ENCODE measurements around the gene GCNT4.
A peak's percentile ranks its signal among the peaks of the same experiment; 100 is the strongest.

The GCNT4 gene

DNA sequence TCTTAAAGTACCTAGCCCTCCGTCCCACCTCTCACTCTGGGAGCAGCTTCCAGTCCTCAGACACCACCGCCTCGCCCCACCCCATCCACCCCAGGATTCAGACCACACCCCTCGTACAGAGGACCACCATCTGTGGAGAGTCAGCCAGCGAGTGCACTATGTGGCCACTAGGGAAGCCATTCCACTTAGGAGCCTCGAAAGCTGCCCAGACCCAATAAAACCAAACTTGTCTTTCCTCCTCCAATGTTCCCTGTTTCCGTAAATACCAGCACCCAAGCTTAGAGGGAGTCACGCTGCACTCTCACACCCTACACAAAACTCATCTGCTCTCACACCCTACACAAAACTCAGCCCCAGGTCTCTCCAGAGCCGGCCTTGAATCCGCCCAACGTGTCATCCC lies 1.9 kb downstream of the GCNT4 start:
- DNase-seq: peak in 3 of 4 experiments; percentile 9 to 35 (median 14)

DNA sequence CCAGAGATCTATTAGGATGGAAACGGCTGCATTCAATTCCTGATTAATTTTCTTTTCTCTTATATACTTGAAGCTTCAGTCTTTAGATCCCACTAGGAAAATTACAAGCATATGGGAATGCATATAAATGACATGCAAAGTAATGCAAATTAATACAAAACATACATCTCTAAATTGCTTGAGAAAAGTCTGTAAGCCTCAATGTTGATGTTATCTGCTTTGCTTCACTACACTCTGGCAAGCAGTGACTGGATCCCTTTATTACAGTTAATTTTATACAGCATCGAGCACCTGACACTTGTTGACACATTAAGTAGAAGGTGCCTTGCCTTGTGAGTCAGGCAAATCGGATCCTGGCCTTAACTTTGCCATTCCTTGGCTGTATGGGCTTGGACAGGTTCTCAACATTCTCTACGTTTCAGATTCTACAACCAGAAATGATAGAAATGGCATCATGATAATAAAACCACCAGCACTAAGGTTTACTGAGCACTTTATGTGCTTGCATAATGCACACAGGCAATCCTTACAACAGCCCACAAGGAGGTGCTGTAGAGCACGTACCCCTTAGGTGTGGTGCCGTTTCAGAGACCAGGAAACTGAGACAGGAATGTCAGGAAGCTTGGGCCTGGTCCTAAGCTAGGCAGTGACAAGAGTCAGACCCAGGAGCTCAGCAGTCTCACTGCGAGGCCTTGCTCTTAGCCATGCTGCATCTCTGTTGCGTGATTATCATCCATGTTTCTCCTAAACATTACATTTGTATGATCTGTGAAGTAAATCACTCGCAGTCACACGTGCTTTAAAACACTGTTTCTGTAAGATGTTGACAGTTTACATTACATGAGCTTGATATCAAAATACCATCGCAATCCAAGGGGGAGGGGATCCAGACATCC lies 2.7 kb downstream of the GCNT4 start:
- DNase-seq: peak; percentile 69 to 82 (median 79)

DNA sequence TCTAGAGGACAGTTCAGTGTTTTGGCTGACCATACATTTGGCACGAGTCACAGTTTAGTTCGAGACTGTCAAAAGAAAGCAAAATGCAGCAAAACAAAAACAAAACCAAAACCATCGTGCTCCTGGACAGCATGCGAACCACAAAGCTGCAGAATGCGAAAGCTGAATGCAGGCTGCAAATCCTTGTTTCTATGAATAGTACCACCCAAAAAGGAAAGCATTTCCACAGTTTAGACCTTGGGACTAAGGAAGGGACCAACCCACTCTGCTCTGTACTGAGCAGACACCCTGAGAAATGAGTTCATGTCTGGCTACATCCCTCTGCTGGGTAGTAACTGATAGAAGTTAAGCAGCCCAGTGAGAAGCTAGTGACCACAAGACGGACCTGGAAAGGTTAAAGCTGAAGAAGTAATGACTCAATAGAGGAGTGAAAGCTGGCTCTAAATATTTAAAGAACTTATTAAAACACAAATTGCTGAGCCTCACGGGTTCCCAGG lies 3.9 kb downstream of the GCNT4 start:
- DNase-seq: no peak

DNA sequence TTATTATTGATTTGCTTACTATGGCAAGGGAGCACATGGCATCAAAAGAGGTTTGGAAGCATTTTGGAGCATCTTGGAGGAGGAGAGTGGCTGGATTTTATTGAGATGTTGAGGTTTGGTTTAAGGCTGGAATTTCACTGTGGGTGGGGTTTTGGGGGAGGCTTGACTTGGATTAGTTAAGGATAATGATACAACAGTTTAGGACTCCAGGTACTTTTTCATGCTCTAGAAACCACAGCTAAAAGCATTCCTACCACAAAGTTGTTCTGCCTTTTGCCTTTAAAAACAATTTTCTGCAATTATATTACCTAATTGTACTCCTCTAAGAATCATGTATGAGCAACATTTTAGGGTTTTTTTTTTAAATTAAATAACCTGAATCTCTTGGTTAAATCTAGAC lies 5.0 kb downstream of the GCNT4 start:
- no peak for DNase-seq

DNA sequence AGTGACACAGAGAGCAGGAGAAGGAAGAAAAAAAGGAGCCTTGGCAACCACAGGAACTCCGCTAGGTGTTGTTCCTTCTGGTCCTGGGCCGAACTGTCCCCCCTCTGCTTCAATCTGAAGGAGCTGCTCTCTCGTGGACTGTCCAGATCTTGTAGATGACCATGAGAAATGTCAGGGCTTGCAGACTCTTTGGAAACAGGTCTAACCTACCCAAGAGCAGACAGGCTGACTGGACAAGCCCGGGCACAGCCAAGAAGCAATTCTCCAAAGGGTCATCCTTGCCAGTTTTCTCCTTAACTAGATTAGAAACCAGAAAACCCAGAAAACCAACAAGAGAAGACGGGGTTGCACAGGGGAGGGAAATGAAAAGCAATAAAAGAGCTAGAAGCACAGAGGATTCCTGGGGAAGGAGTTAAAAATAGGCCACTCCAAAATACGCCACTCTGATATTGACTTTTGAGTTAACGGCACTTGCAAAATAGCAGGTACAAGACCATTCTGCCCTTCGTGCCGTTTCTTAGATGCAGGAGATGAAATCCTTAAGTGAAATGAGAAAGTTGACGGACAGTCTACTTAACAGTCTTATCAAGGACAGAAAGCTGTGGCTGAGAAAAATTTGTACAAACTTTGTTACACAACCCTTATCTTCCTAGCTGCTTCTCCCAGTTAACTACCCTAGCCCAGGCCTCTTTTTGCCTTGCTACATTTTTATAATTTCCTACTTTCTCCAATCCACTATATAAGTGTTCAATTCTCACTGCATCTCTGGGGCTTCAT lies 5.8 kb downstream of the GCNT4 start:
- no peak for DNase-seq

DNA sequence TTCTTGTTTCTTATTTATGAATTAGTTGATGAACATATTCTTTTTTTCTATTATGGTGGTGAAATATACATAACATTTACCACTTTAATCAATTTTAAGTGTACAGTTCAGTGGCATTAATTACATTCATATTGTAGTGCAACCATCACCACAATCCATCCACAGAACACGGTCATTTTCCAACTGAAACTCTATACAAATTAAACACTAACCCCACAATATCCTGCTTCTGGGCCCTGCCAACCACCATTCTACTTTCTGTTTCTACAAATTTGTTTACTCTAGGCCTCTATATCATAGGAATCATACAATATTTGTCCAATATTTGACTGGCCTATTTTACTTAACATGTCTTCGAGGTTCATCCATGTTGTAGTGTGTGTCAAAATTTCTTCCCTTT lies 7.3 kb downstream of the GCNT4 start:
- no peak for DNase-seq

DNA sequence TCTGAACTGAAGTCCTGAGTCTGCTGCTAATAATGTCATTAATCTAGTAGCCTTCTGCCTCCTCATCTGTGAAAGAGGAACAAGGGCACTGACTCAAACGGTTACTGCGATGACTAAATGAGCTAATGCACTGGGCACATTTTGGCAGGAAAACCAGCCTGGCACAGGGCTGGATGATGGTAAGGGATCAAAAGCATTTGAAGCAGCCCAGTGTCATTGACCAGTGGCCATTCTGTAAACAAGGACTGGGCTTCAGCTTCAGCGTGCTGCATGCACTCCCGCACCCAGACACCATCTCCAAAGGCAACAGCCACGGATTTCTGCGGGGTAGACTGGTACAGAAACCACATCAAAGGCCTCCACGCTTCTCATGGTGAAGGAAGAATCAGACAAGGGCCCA lies 8.0 kb downstream of the GCNT4 start:
- DNase-seq: peak; percentile 59 to 80 (median 74)

DNA sequence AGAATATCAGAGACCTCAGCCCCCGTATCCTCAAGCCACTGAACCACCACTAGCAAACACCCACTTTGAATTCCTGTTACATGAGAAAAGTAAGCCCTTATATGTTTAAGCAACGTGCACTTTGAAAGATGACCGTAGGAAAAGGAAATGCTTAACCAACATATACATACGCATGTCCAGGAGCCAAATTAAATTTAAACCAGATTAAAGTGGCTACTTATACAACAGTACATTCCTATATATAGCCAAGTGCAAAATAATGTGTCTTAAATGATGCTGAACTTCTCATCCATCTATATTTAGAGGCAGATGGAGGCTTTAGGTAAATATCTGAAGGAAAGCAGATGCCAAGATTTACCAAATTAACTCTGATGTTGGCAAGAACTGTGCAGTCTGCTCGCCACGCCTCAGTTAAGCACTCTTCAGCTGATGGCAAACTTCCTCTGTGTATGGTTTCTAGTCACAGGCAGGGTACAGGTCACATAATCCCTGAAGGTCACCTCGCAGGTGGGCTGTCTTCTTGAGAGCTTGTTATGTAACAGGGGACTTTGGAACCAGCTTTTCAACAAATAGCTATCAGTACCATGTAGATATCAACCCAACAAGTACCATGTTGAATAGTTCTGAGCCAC lies 8.6 kb downstream of the GCNT4 start:
- no peak for DNase-seq

GRCh38 chr5:75042522-75042921 lies 9.8 kb downstream of the GCNT4 start:
- no peak for DNase-seq

- no peak for DNase-seq
Measured at GRCh38 chr5:75040973-75041372, 11.4 kb downstream of the GCNT4 start.

- DNase-seq: peak; percentile 59 to 83 (median 70)
Measured at GRCh38 chr5:75037106-75037505, 15.3 kb downstream of the GCNT4 start.

DNA sequence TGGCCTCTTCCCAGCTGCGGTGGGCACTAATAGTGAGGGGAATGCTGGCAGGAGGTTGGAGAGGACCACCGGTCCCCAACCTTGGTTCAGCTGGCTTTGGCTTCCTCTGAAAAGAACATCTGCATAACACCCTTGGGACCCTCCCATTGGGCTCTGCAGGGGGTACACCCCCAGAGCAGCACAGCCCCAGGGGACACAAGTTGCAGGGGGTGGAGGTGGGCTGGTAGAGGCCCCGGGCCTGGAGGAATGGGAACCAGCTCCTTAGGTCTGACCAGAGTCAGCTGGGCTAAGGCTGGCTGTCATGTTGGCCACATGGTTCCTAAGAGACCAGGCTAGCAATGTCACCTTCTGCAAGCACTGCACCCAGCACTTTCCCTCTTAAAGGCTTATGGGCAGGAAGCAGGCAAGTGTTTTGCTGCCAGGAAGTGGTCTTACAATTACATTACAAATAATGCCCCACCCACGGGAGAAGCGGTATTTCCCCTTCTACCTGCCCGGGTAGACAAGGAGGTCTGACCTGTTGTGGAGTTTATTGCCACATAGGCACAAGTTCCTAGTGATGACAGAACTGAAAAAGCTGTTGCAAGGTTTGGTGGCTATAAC lies 18.1 kb downstream of the GCNT4 start:
- no peak for DNase-seq

- no peak for DNase-seq
Measured at GRCh38 chr5:75031366-75031765, 21.0 kb downstream of the GCNT4 start.

DNA sequence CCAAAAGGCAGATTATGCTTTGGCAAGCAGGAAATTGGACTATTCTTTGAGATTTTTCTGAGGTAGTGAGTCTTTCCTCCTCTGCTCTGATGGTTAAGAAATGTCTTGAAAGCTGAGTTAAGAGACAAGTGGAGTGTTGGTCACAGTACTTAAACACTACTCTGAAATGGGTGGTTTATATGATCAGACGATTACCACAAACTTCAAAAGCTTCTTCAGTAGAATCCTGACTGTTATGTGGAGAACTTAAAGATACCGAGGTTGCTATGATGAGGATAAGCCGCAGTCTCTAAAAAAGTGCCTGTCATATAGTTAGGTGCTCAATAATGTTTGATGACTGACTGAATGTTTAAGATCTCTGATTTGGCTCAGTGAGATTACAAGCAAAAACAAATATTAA lies 24.3 kb downstream of the GCNT4 start:
- no peak for DNase-seq

DNA sequence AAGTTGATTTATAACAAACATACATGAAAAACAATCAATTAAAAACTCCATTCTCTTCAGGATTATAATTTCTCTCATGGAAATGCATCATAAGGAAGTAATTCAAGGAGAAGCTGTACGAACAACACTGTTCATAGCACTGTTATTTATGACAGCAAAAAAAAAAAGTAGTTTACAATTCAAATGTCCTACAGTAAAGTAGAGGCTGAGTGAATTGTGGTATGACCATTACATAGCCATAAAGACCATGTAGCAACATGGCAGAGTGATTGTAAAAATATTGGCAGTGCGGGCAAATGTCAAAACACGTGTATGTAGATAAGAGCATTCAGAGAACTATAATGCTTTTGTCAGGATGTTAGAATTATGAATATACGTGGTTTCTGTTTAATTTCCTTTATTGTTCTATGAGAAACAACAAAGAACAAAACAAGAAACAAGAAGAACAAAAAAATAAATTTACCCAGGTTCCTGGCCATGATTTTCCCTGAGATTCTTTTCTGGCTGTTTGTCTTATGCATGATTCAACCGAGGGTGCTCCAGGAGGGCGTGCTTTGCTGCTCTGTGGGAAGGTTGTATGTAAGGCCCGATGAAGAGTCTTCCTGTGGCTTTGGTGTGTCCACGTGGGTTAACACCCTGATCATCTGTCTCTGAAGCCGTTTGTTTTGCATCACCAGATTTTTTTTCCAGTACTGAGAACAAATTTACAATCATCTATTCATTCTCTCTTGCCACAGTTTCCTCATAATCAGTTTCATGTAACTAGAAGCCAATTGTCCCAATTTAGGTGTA lies 28.8 kb downstream of the GCNT4 start:
- no peak for DNase-seq

DNA sequence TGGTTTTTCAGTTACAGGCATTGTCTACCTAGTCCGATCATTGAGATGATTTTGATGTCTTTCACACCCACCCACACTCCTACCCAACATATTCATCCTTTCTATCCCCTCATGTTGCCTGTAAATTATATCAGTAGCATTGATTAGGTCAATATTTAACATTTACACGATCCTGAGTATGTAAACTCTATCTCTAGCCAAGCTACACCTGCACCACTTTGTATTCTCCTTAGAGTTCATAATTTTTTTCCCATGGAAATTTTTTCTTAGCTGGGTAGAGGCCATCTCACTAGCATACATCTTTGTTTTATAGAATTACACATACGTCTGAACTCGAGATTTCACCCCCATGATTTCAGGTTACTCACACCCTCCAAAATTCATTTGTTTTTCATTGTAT lies 30.6 kb downstream of the GCNT4 start:
- no peak for DNase-seq

DNA sequence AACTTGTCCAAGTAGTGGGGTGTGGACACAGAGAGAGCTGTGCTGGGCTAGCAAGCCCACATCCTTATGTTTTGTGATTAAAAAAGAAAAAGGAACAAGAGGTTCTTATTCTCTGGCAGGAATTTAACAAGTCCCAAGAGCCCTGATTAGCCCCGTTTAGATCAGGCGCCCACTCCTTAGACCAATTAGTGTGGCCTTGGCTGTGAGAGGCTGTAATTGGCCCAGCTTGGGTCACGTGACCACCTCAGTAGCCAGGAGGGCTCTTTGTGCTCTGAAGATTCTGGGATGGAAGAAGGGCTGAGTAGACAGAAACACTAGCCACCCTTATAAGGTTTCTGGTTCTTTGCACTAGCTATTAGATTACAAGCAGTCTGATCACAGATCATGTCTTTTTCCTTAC lies 31.1 kb downstream of the GCNT4 start:
- no peak for DNase-seq

GRCh38 chr5:75020016-75020656 lies 32.2 kb downstream of the GCNT4 start:
- DNase-seq: no peak

GRCh38 chr5:75018805-75019587 lies 33.4 kb downstream of the GCNT4 start:
- DNase-seq: no peak

DNA sequence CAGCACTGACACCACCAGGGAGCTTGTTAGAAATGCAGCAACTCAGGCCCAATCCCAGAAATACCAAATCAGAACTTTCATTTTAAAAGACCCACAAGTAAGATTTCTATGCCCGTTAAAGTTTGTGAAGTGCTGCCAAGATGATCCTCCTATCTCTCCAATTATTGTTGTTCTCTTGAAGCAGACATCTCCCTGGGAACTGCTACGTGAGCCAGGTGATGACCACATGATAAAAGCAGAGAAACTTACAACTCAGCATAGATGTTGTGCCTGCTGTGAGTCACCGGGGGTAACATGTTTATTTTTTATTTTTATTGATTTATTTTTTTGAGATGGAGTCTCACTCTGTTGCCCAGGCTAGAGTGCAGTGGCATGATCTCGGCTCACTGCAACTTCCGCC lies 34.4 kb downstream of the GCNT4 start:
- DNase-seq: no peak

DNA sequence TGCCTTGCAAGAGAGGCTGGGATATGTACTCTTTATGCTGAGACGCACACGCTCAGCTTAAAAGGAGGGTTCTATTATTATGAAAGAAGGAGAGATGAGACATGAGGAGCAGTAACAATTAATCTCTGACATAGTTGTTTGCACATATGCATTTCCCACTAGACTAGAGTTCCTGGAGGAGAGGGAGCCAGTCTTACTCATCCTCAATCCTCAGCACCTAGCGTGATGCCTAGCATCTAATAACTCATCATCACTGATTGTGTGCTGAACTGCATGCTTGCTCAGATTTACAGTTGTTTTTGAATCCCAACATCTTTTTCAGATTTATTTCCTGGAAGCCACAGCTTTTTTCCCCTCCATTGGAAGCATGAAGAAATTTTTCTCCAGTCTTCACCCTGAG lies 35.5 kb downstream of the GCNT4 start:
- DNase-seq: no peak

Measured in suppressor macrophage (primary cell).